ENCODE measurements around the gene TBC1D1.

The TBC1D1 gene

GRCh38 chr4:37868238-37868637 lies 22.6 kb upstream of the TBC1D1 start:
- no peaks in the 10 kb centered on the region for H3K9me3 Mint-ChIP-seq
- no peak for DNase-seq (ENCODE audit: low spot score in 2 of 2)
- peaks cover 9% of the 10 kb centered on the region for H3K4me1 Mint-ChIP-seq
- ATAC-seq (replicated peaks; ENCODE audit: extremely low read depth, poor library complexity, severe bottlenecking) = no peak
- H3K4me3 Mint-ChIP-seq = no peak overlapping the region
- no peaks in the 10 kb centered on the region for H3K27me3 Mint-ChIP-seq
- H3K36me3 Mint-ChIP-seq (ENCODE audit: insufficient read depth) = peaks cover 2% of the 10 kb centered on the region
- H3K27ac Mint-ChIP-seq (ENCODE audit: low read depth) = no peak overlapping the region

GRCh38 chr4:37872310-37872988 lies 18.4 kb upstream of the TBC1D1 start:
- DNase-seq (ENCODE audit: low spot score in 2 of 2) (no peak), ATAC-seq (replicated peaks; ENCODE audit: extremely low read depth, poor library complexity, severe bottlenecking) (no peak)
- Mint-ChIP-seq H3K27ac (ENCODE audit: low read depth) (no peak overlapping the region), H3K4me3 (no peak overlapping the region), H3K4me1 (peaks cover 9% of the 10 kb centered on the region), H3K36me3 (ENCODE audit: insufficient read depth) (no peaks in the 10 kb centered on the region), H3K9me3 (no peaks in the 10 kb centered on the region), H3K27me3 (no peaks in the 10 kb centered on the region)

GRCh38 chr4:37873386-37873785 lies 17.5 kb upstream of the TBC1D1 start:
- Mint-ChIP-seq H3K27me3 (no peaks in the 10 kb centered on the region), H3K9me3 (no peaks in the 10 kb centered on the region), H3K4me1 (peaks cover 9% of the 10 kb centered on the region), H3K4me3 (no peak overlapping the region), H3K27ac (ENCODE audit: low read depth) (no peak overlapping the region), H3K36me3 (ENCODE audit: insufficient read depth) (no peaks in the 10 kb centered on the region)
- ATAC-seq (replicated peaks; ENCODE audit: extremely low read depth, poor library complexity, severe bottlenecking) = no peak
- DNase-seq (ENCODE audit: low spot score in 2 of 2) = no peak

GRCh38 chr4:37876156-37876555 lies 14.7 kb upstream of the TBC1D1 start:
- no peaks in the 10 kb centered on the region for H3K9me3 Mint-ChIP-seq
- H3K36me3 Mint-ChIP-seq (ENCODE audit: insufficient read depth) = no peaks in the 10 kb centered on the region
- ATAC-seq (replicated peaks; ENCODE audit: extremely low read depth, poor library complexity, severe bottlenecking) (no peak), DNase-seq (ENCODE audit: low spot score in 2 of 2) (no peak)
- H3K27me3 Mint-ChIP-seq = no peaks in the 10 kb centered on the region
- H3K4me3 Mint-ChIP-seq = no peak overlapping the region
- peaks cover 2% of the 10 kb centered on the region for H3K4me1 Mint-ChIP-seq
- no peak overlapping the region for H3K27ac Mint-ChIP-seq (ENCODE audit: low read depth)

GRCh38 chr4:37879365-37879764 lies 11.5 kb upstream of the TBC1D1 start:
- Mint-ChIP-seq H3K4me3 (no peak overlapping the region), H3K9me3 (no peaks in the 10 kb centered on the region), H3K36me3 (ENCODE audit: insufficient read depth) (no peaks in the 10 kb centered on the region), H3K4me1 (no peaks in the 10 kb centered on the region), H3K27me3 (no peaks in the 10 kb centered on the region), H3K27ac (ENCODE audit: low read depth) (no peak overlapping the region)
- ATAC-seq (replicated peaks; ENCODE audit: extremely low read depth, poor library complexity, severe bottlenecking) (no peak), DNase-seq (ENCODE audit: low spot score in 2 of 2) (no peak)

GRCh38 chr4:37881811-37882210 lies 9.1 kb upstream of the TBC1D1 start:
- Mint-ChIP-seq H3K27ac (ENCODE audit: low read depth) (no peak overlapping the region), H3K9me3 (no peaks in the 10 kb centered on the region), H3K4me3 (no peak overlapping the region), H3K4me1 (no peaks in the 10 kb centered on the region), H3K27me3 (no peaks in the 10 kb centered on the region), H3K36me3 (ENCODE audit: insufficient read depth) (peaks cover 1% of the 10 kb centered on the region)
- ATAC-seq (replicated peaks; ENCODE audit: extremely low read depth, poor library complexity, severe bottlenecking) (no peak), DNase-seq (ENCODE audit: low spot score in 2 of 2) (no peak)

- peaks cover 1% of the 10 kb centered on the region for H3K36me3 Mint-ChIP-seq (ENCODE audit: insufficient read depth)
- no peak overlapping the region for H3K27ac Mint-ChIP-seq (ENCODE audit: low read depth)
- ATAC-seq (replicated peaks; ENCODE audit: extremely low read depth, poor library complexity, severe bottlenecking) (no peak), DNase-seq (ENCODE audit: low spot score in 2 of 2) (no peak)
- H3K4me1 Mint-ChIP-seq = no peaks in the 10 kb centered on the region
- H3K27me3 Mint-ChIP-seq = no peaks in the 10 kb centered on the region
- no peak overlapping the region for H3K4me3 Mint-ChIP-seq
- H3K9me3 Mint-ChIP-seq = no peaks in the 10 kb centered on the region
Measured at GRCh38 chr4:37882665-37883296, 8.1 kb upstream of the TBC1D1 start.

GRCh38 chr4:37884855-37885487 lies 5.9 kb upstream of the TBC1D1 start:
- no peak overlapping the region for H3K4me3 Mint-ChIP-seq
- no peaks in the 10 kb centered on the region for H3K4me1 Mint-ChIP-seq
- no peaks in the 10 kb centered on the region for H3K27me3 Mint-ChIP-seq
- H3K27ac Mint-ChIP-seq (ENCODE audit: low read depth) = no peak overlapping the region
- H3K9me3 Mint-ChIP-seq = no peaks in the 10 kb centered on the region
- peaks cover 1% of the 10 kb centered on the region for H3K36me3 Mint-ChIP-seq (ENCODE audit: insufficient read depth)
- DNase-seq (ENCODE audit: low spot score in 2 of 2) (no peak), ATAC-seq (replicated peaks; ENCODE audit: extremely low read depth, poor library complexity, severe bottlenecking) (no peak)

- Mint-ChIP-seq H3K27ac (ENCODE audit: low read depth) (no peak overlapping the region), H3K9me3 (no peaks in the 10 kb centered on the region), H3K27me3 (no peaks in the 10 kb centered on the region), H3K36me3 (ENCODE audit: insufficient read depth) (peaks cover 1% of the 10 kb centered on the region), H3K4me3 (no peak overlapping the region), H3K4me1 (no peaks in the 10 kb centered on the region)
- ATAC-seq (replicated peaks; ENCODE audit: extremely low read depth, poor library complexity, severe bottlenecking) (no peak), DNase-seq (ENCODE audit: low spot score in 2 of 2) (no peak)
Measured at GRCh38 chr4:37885496-37885895, 5.4 kb upstream of the TBC1D1 start.

- Mint-ChIP-seq H3K27ac (ENCODE audit: low read depth) (no peak overlapping the region), H3K27me3 (no peaks in the 10 kb centered on the region), H3K4me3 (peak overlapping the region; percentile 89), H3K4me1 (peaks cover 19% of the 10 kb centered on the region), H3K9me3 (no peaks in the 10 kb centered on the region), H3K36me3 (ENCODE audit: insufficient read depth) (peaks cover 6% of the 10 kb centered on the region)
- DNase-seq (ENCODE audit: low spot score in 2 of 2) = no peak
- peak; percentile 11 for ATAC-seq (replicated peaks; ENCODE audit: extremely low read depth, poor library complexity, severe bottlenecking)
Measured at GRCh38 chr4:37889849-37890800, 759 bp upstream of the TBC1D1 start.

GRCh38 chr4:37891260-37892159 lies 626 bp downstream of the TBC1D1 start:
- Mint-ChIP-seq H3K27me3 (no peaks in the 10 kb centered on the region), H3K27ac (ENCODE audit: low read depth) (peak overlapping the region; percentile 91), H3K36me3 (ENCODE audit: insufficient read depth) (peaks cover 6% of the 10 kb centered on the region), H3K4me1 (peaks cover 32% of the 10 kb centered on the region), H3K9me3 (no peaks in the 10 kb centered on the region), H3K4me3 (peak overlapping the region; percentile 89)
- ATAC-seq (replicated peaks; ENCODE audit: extremely low read depth, poor library complexity, severe bottlenecking) (peak; percentile 60), DNase-seq (ENCODE audit: low spot score in 2 of 2) (peak; percentile 28 to 31)
